HG02759 (cell line): Measurements from ENCODE around the gene PRKCH.
"Not testable (repeated sequence)": the region's sequence is repeated elsewhere in the genome, so short reads cannot be mapped to it uniquely, and the experiment has no call there.

Source experiments
- ATAC-seq: cut with Tn5 transposase; IDR thresholded peaks from one replicate; pipeline ENCODE4 v1.9.1; 2021; ENCODE audit warnings: mild to moderate bottlenecking, moderate library complexity; ENCODE audit not compliant: unreplicated experiment

PRKCH gene

DNA sequence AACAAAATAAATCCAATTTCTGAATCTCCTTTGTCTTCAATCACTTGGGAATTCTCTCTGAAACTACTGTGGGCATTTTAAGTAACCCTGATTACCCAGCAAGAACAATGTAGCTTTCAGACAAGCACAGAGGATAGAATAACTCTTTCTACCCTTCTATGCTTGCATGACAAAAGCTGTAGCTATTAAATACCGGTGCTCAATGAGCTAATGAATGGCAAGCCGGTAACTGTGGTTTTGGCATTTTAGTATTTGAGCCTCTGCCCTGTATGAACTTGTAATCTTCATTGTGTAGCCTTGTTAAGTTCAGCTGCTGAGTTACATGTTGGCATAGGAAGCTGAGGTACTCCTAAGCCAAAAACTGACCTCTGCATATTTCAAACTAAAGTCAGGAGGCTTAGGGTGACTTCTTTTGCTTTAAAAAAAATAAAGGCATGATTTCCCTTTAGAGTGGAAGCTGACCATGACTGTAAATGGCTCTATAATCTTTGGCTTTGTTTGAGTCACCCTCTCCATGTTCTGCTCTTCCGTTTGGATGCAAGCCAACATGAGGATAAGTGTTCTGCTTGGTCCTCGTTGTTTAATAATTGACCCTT, 202.9 kb downstream of the PRKCH start:
- ATAC-seq = no peak

DNA sequence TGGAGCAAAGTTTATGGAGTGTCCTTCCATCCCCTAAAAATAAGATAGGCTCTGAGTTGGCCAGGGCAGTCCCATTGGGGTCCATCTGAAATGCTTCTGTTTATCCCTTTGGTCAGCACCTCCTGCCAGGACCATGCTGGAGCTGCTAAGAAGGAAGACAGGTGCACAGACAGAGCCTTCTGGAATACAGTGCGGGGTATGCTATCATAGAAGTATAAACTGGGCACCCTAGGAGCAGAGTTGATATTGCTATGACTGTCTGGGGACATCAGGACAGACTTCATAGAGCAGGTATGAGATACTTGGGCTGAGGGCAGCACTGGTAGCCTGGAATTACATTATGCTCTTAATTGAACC, 203.5 kb downstream of the PRKCH start:
- ATAC-seq = no peak

DNA sequence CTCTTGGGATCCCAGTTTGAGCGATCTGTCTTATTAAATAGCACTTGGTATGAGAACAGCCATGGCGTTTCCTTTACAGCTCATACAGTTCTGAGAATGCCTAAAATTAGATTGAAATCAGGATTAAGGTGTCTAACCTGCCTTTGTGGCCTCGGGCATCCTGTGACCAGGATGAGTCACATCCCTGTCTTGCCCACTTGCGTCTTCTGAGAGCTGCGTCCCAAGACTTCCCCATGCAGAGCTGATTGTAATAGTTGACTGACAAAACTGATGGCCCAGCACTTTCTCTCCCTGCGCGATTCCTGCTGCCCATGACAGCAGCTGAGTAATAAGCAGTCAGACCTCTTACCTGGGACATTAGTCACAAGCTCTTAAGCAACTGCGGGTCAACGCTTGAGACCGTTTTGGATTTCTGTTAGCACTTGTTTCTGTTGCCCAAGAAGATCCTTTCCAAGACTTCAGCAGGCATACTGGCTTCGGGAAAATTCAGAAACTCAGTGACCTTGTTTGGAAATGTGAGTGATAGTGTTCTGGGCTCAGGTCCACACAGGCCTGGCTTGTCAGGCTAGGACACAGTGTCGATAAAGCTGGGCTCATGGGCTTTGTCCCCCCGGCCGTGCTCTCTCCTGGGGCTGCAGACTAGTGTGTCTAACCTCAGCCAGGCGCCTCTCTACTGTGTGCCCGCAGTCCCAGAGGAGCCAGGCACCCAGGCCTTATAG, 204.1 kb downstream of the PRKCH start:
- ATAC-seq = peak; percentile 86

DNA sequence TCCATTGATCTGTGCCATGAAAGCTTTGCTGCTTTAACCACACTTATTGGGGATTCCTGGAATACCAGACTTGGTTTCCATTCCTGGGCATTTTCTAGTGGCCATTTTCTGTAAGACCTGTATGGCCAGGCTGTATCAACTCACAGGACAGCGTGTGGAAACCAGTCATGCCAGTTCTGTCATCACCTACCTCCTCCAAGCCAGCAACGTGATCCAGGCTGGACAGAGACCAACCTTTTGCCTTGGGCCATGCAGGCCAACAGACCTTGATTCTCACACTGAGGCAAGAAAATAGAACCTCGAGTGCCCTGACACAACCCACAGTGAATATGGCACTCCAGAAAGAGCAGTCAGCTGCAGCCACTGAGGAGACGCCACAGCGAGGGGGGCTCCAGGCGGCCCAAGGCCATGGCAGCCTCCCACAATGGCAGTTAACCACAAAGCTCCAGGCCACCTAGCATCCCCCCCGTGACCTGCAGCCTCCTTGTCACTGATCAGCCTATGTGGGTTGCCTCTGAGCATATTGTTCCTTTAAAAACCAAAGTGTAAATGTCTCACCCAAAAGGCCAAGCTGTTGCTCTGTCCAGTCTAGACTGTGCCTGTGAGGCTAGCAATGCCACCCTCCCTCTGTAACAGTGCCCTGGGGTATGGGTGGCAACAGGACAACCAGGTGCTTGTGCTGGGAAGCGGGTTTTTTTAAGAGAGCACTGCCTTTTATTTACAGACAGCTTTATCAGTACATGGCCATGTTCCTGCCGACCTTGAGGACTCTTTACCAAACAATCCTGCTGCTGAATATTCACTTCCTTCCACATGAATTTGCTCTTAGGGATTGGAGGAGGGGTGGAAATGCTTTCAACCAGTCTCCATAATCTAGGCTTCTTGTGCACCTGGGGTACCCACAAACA, 205.3 kb downstream of the PRKCH start:
- ATAC-seq = no peak

GRCh38 chr14:61527325-61528100, 206.1 kb downstream of the PRKCH start:
- no peak for ATAC-seq

- ATAC-seq = no peak
Observed at GRCh38 chr14:61528591-61529021, 207.2 kb downstream of the PRKCH start.

DNA sequence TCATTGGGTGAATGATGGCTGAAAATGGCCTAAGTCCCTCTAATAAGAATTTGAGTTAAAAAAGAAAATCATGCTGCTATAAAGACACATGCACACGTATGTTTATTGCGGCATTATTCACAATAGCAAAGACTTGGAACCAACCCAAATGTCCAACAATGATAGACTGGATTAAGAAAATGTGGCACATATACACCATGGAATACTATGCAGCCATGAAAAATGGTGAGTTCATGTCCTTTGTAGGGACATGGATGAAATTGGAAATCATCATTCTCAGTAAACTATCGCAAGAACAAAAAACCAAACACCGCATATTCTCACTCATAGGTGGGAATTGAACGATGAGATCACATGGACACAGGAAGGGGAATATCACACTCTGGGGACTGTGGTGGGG, 208.0 kb downstream of the PRKCH start:
- ATAC-seq = not testable (repeated sequence)

DNA sequence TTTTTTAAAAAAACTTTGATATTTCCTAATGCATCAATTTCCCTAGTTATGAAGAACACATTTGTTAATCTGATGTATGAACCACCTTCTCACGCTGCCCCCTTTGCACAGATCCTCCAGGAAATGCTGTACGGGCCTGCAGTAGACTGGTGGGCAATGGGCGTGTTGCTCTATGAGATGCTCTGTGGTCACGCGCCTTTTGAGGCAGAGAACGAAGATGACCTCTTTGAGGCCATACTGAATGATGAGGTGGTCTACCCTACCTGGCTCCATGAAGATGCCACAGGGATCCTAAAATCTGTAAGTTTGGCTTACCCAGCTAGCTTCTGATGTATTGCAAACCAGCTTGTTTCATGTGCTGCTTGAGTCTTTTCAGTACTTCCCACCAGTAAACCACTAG, 208.9 kb downstream of the PRKCH start:
- no peak for ATAC-seq

DNA sequence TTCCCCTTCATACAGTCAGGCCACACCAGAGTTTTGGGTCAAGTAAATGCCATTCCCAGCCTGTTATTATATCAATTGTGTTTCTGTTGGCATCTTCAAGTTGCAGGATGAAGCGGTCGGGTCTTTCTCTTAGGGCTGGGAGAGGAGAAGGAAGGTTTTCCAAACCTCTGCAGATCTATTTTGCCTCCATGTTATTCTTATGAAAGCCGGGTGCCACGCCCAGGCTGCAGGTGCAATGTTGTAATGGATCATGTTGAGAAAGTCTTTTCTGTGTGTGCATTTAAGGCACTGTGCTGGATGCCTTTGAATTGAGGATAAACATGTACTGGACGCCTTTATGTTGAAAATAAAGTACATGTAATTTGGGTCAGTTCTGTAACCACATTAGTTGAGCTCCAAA, 209.5 kb downstream of the PRKCH start:
- ATAC-seq = no peak

DNA sequence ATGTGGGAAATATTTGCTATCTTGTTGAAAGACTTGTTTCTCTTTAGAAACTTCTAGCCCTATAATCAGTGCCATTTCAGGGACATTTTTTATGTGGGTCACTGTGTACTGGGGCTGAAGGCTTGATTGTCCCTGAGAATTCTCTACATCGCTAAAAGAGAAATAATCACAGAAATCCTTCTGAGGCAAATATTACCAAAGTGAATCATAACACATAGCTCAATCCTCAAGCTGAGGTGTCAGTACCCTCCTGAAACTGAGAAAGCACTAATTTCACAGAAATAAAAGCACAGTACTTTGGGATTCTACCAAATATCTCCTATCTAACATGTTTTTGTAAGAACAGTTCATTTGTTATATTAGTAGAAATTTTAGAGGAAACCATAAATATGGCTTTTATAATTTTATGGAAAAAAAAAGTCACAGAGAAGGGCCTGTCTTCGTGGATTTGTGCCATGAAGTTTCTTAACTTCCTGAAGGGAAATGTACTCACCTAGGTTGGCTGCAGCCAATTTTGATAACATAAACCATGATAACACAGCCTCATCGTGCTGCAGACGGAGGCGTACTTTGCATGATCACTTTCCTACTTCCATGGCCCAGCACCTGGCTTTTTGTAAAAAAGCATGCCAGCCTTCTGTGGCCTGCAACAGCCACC, 210.2 kb downstream of the PRKCH start:
- ATAC-seq = no peak

DNA sequence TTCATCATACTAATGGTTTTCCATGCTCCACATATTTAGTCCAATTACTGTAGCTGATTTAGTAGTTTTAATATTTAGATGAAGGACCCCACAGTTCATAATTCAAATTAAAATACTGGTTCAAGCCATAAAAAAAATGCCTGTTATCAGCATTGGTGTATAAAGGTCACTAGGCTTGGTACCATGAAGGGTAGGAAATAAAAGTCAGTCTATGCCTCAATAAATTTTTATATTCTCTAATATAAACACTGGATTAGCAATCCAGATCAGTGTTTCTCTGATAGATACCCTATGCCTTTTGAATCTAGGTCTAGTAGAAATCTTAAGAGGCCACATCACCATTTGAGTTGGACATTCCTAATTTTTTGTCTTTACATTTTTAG, 210.7 kb downstream of the PRKCH start:
- ATAC-seq = no peak

- no peak for ATAC-seq
Observed at GRCh38 chr14:61532763-61533162, 211.4 kb downstream of the PRKCH start.

DNA sequence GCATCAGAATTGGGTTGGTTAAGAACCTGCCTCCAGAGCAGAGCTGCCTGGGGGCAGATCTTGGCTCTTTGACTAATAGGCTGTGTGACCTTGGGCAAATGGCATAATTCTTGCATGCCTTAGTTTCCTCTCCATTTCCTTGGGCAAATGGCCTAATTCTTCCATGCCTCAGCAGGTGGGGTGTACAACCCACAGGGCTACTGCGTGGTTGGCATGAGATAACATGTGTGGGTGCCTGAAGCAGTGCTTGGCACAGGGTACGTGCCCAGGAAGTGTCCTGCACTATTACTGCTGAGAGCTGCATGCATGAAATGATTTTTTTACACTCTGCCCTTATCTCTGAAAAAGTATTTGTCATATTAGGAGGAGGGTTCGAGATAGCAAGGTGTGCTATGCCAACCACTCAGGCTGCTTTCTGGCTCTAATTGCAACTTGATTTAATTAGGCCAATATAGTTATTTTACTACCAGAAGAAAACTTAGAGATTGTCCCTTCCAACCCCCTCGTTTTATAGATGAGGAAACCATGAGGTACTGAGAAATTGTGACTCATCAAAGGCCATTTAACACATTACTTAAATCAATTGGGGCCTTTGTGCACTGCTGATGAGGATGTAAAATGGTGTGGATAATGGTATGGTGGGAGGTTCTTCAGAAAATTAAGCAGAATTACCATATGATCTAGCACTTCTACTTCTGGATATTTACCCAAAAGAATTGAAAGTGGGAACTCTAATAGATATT, 212.3 kb downstream of the PRKCH start:
- no peak for ATAC-seq

DNA sequence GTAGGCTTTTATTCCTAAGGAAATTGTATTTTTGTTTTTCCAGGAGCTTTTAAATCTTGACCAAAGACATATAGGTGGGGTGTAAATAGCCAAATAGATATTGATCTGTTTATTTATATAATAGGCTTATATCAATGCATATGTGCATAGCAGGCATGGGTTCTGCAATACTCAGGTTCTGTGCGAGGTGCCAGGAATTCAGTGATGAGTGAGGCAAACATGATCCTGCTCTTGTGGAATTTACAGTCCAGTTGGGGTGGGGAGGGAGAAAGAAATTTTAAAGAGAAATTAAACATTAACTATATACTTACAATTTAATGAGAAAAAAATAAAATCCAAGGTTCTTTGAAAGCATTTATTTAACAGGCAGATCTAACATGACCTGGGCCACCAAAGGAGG, 213.7 kb downstream of the PRKCH start:
- no peak for ATAC-seq

- ATAC-seq = no peak
Observed at GRCh38 chr14:61535458-61535857, 214.1 kb downstream of the PRKCH start.

- ATAC-seq = no peak
Observed at GRCh38 chr14:61536661-61537562, 215.5 kb downstream of the PRKCH start.

GRCh38 chr14:61537563-61538463, 216.4 kb downstream of the PRKCH start:
- ATAC-seq = peak; percentile 76
